Measurements from ENCODE around the gene RNGTT.
"Not testable (repeated sequence)": the region's sequence is repeated elsewhere in the genome, so short reads cannot be mapped to it uniquely, and the experiment has no call there.

The RNGTT gene

DNA sequence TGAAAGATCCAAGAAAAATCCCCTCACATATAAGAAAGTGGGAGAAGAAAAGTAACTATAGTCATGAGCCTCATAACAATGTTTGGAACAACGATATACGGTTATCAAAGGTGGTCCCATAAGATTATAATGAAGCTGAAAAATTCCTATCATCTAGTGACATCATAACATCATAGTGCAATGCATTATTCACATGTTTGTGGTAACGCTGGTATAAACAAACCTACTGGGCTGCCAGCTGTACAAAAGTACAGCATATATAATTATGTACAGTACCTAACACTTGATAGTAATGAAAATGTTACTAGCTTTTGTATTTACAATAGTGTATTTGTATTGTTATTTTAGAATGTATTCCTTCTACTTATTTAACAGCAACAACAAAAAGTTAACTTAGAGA, 240.7 kb downstream of the RNGTT start:
- no peak for DNase-seq (ENCODE audit: low spot score)

DNA sequence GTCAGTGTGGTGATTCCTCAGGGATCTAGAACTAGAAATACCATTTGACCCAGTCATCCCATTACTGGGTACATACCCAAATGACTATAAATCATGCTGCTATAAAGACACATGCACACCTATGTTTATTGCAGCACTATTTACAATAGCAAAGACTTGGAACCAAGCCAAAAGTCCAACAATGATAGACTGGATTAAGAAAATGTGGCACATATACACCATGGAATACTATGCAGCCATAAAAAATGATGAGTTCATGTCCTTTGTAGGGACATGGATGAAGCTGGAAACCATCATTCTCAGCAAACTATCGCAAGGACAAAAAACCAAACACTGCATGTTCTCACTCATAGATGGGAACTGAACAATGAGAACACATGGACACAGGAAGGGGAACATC, 247.0 kb downstream of the RNGTT start:
- not testable (repeated sequence) for DNase-seq (ENCODE audit: low spot score)

DNA sequence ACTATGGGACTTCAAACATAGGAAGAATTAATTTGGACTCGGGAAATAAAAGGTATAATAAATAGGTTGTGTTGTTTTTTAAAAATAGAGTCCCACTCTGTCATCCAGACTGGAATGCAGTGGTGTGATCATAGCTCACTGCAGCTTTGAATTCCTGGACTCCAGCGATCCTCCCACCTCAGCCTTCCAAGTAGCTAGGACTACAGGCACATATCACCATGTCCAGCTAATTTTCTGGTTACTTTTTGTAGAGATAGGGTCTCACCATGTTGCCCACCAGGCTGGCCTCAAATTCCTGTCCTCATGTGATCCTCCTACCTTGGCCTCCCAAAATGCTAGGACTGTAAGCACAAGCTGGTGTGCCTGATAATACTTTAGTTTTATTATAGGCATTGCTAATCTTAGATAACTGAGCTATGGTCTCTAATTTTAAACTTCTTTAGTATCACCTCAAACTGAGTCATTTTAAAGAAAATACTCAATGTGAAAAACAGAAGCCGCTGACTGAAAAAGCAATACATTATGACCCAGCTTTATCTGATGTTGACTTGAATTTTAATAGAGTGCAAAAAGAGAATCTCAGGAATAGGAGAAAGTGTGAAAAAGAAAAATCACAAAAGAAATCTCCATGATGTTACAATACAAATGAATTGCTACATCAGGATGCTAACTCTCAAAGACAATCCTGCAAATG, 251.0 kb downstream of the RNGTT start:
- DNase-seq (ENCODE audit: low spot score), result no peak

DNA sequence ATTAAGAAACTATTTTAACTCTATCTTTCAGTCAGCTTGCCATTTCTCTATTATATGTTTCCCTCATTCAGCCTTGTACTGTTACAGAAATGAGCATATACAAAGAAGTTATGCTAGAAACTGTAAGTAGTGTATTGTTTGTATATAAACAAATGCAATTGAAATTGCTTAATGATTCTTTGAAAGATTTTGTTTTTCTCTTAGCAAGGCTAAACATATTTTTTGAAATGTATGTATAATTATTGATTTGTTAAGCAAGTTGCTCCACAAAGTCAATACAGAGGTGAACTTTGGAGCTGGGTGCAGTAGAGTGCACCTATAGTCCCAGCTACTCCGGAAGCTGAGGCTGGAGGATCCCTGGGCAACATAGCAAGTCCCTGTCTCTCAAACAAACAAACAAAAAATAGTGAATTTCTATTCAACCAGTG, 253.6 kb downstream of the RNGTT start:
- no peak for DNase-seq (ENCODE audit: low spot score)

DNA sequence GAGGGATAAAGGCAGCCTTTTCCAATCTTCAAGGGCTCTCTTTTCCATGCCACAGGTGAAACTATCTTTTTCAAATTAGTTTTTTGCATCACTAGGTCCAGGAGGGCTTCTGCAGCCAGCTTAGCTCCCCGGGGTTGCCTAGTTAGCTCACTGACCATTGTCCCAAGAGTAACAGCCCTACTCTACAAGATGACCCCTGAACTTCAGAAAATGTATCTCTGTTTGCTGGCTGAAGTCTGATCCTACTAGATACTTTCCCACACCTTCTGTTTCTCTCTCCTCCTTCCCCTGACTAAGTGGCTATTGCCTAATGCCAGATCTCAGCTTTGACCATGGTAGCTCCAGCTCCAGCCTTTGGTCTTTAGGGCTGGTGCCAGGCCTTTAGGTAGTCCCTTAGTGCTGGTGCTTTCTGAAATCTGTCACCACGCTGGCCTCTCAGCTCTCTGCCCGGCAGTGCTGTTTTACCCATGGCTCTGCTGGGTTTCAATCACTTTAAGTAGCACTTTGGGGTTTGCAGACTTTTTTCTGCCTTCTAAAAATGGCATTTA, 255.1 kb downstream of the RNGTT start:
- no peak for DNase-seq (ENCODE audit: low spot score)

DNA sequence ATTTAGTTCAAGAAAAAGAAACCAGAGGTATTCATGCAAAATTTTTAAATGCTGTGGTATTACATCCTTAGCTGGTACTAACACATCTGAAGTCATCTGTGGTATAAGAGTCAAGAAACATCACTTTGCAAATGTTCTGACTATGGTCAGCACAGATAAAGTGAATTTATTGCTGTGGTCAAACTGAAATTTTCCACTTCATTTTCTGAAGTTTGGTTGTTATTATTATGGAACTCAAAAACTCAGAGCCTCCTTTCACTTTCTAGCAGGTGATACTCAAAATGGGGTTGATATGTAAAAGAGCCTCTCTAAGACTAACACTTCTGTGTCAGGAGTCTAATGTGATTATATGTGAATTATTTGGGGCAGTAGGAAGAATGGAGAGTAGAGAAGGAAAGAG, 257.8 kb downstream of the RNGTT start:
- DNase-seq (ENCODE audit: low spot score), result no peak

DNA sequence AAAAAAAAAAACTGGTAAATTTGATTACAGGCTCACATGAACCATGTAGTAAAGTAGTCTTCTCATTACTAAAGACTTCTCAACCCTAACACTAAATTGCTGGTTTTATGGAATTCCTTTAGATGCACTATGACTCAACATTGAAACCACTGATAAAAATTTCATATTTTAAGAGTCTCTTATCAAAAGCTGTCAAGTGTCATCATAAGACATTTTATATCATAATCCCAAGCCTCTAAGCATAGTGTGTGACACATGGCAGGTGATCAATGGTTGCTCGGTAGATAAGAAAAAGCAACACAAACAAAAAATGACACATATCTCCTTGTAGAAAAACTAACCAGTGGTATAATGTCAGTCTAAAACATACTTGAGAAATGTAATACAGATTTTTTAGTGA, 258.4 kb downstream of the RNGTT start:
- DNase-seq (ENCODE audit: low spot score), result no peak

DNA sequence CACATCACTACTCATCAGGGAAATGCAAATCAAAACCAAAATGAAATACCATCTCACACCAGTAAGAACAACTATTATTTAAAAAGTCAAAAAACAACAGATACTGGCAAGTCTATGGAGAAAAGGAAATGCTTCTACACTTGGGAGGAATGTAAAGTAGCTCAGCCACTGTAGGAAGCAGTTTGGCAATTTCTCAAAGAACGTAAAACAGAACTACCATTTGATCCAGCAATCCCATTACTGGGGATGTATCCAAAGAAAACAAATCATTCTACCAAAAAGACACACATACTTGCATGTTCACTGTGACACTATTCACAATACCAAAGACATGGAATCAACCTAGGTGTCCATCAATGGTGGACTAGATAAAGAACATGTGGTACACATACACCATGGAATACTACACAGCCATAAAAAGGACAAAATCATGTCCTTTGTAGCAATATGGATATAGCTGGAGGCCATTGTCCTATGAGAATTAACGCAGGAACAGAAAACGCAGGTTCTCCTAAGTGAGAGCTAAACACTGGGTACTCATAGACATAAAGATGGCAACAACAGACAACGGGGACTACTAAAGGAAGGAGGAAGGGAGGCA, 260.4 kb downstream of the RNGTT start:
- DNase-seq (ENCODE audit: low spot score), result no peak

DNA sequence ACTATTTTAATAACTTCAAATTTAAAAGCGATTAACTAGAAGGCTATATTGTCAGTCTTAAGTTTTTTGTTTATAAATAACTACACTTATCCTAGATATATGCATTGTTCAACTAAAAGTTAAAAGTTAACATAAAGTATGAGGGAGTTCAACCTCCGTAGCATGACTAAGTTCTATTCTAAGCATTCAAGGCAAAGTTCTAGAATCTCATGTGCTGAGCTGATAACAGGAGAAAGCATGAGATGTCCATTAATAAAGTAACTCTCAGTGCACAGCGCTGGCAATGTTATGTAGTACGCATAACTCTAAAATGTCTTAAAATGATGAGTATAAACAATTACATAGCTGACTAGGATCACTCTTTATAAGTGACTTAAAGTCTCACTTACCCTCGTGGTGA, 264.8 kb downstream of the RNGTT start:
- no peak for DNase-seq (ENCODE audit: low spot score)

DNA sequence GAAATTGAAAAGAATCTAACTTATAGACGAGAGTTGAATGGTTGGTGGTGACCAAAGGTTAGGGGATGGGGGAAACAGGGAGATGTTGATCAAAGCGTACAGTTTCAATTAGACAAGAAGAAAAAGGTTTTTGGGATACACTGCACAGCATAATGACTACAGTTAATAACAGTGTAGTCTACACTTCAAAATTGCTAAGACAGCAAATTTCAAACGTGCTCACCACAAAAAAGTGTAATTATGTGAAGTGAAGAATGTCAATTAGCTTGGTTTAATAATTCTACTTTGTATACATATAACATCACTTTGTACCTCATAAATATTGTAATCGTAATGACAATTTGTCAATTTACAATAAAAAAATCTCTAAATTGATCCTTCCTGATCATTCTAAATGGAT, 267.5 kb downstream of the RNGTT start:
- DNase-seq (ENCODE audit: low spot score), result no peak

DNA sequence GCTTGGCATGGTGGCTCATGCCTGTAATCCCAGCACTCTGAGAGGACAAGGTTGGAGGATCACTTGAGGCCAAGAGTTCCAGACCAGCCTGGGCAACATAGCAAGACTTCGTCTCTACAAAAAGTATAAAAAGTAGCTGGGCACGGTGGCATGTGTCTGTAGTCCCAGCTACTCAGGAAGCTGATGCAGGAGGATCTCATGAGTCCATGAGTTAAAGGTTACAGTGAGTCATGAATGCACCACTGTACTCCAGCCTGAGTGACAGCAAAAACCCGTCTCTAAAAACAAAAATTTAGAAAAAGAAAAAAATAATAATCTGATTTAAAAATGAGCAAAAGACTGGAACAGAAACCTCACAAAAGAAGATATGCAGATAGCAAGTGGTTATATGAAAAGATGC, 279.7 kb downstream of the RNGTT start:
- no peak for DNase-seq (ENCODE audit: low spot score)

DNA sequence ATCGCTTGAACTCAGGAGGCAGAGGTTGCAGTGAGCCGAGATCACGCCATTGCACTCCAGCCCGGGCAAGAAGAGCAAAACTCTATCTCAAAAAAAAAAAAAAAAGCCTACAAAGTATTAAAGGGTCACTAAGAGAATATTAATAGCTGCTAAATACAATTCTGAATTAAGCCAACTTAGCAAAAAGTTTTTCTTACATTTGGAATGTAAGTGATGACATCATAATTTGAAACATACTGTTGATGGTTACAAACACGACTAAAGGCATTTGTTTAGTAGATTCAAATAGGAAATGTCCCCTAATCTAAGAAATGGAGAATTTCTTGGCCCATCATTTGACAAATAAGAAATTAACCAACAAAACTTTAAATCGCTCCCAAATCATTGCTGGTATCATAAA, 282.8 kb downstream of the RNGTT start:
- no peak for DNase-seq (ENCODE audit: low spot score)

DNA sequence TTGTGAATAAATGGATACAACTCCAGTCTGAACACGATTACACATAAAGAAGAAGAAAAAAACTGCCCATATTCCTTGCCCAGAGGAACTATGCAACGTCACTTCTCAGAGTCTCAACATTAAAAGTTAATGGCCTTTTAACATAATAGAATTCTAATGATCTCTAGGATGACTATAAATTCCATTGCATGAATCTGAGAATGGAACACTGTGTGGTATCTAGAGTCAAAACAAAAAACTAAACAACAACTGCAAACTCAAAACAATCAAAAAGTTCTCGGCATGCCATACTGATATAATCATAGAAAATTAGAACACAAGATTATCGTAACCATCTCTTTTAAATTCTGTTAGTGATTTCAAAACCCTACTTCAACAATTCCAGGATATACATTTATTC, 283.6 kb downstream of the RNGTT start:
- no peak for DNase-seq (ENCODE audit: low spot score)

DNA sequence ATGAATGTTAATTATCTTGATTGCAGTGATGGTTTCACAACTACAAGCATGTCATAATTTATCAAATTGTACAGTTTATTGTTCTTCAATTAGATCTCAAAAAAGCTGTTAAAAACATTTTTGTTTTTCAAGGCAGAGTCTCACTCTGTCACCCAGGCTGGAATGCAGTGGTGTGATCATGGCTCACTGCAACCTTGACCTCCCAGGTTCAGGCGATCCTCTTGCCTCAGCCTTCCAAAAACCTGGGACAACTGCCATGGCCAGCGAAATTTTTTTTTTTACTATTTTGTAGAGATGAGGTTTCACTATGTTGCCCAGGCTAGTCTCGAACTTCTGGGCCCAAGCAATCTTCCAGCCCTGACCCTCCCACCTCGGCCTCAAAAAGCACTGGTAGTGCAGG, 286.1 kb downstream of the RNGTT start:
- no peak for DNase-seq (ENCODE audit: low spot score)

DNA sequence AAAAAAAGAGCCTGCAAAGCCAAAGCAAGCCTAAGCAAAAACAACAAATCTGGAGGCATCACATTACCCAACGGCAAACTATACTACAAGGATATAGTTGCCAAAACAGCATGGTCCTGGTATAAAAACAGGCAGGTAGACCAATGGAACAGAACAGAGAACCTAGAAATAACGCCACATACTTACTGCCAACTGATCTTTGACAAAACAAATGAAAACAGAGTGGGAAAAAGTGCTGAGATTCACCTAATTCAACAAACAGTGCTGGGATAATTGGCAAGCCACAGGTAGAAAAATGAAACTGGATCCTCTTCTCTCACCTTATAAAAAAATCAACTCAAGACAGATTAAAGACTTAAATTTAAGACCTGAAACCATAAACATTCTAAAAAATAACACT, 291.8 kb downstream of the RNGTT start:
- DNase-seq (ENCODE audit: low spot score), result no peak

DNA sequence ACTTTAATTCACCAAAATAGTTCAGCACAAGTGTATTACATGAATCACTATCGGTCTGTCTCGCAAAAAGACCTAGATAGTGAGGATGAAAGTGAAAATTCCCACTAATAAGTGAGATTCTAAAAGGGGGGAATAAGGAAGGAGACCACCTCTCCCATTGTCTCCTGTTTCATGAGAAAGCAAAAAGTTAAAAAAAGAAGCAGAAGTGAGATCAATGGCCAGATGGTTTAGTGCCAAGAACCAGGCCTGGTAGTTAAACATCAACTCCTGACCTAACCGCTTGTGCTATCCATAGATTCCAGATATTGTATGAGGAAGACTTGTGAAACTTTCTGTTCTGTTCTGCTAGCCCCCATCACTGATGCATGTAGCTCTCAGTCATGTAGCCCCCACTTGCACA, 293.0 kb downstream of the RNGTT start:
- DNase-seq (ENCODE audit: low spot score), result no peak

DNA sequence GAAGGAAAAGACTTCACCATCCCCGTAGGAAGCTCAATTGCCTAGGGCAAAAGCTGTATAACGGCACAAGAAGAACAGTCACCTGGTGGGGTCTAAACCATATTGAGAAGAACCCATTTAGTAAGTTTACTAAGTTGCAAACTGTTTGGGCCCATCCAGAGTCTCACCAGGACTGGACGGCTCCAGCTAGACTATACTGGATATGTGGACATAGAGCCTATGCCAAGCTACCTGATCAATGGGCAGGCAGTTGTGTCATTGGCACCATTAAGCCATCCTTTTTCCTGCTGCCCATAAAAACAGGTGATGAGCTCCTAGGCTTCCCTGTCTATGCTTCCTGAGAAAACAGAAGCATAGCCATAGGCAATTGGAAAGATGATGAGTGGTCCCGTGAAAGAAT, 293.9 kb downstream of the RNGTT start:
- DNase-seq (ENCODE audit: low spot score), result no peak

DNA sequence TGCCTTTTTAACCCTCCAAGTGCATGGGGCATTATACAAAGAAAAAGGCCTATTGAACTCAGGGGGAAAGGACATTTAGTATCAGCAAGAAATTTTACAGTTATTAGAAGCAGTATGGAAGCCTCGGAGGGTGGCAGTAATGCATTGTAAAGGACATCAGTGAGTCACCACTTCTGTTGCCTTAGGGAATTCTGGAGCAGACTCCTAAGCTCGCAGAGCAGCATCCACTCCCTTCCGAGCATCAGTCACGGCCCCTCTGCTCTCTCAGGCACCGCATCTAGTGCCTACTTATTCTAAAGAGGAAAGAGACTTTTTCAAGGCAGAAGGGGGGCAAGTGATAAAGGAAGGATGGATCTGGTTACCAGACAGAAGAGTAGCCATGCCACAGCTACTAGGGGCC, 296.5 kb downstream of the RNGTT start:
- DNase-seq (ENCODE audit: low spot score), result no peak

DNA sequence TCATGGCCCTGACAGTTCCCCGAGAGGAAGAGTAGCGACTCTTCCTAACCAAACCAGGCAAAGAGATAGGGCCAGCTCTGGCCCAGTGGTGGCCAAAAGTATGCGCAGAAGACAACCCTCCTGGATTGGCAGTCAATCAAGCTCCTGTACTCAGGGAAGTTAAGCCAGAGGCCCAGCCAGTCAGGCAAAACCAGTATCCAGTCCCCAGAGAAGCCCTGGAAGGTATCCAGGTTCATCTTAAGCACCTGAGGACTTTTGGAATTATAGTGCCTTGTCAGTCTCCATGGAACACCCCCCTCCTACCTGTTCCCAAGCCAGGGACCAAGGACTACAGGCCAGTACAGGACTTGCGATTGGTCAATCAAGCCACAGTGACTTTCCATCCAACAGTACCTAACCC, 298.3 kb downstream of the RNGTT start:
- DNase-seq (ENCODE audit: low spot score), result no peak

DNA sequence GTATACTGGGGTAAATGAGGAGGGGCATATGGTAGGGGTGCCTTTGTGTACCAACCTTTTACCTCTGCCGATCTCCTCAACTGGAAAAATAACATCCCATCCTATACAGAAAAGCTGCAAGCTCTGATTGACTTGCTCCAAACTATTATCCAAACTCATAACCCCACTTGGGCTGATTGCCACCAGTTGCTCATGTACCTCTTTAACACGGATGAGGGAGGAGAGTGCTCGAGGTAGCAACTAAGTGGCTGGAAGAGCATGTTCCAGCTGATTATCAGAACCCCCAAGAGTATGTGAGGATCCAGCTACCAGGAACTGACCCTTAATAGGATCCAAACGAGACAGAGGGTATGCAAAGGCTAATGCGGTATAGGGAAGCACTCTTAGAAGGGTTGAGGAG, 299.6 kb downstream of the RNGTT start:
- DNase-seq (ENCODE audit: low spot score), result no peak

DNA sequence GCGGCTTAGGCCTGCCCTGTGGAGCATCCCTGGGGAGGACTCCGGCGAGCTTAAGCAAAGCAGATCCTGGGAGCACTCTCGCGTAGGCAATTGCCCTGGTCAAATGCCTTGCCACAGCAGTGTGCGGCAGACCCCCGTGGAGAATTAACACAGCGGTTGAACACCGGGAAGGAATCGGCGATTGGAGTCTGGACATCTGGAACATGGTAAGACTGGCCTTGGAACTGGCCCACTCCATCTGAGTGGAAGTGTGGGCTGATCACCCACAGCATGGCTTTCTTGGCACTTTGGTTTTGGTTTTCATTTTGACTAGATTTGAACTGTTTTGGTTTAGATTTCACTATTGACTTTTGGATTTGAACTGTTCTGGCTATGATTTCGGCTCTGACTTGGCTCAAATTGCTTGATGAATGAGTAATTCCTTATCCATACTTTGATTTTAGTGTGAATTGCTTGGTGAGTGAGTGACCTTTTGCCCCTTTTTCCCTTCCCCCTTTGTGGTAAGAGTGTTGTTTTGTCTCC, 300.7 kb downstream of the RNGTT start:
- DNase-seq (ENCODE audit: low spot score), result no peak

DNA sequence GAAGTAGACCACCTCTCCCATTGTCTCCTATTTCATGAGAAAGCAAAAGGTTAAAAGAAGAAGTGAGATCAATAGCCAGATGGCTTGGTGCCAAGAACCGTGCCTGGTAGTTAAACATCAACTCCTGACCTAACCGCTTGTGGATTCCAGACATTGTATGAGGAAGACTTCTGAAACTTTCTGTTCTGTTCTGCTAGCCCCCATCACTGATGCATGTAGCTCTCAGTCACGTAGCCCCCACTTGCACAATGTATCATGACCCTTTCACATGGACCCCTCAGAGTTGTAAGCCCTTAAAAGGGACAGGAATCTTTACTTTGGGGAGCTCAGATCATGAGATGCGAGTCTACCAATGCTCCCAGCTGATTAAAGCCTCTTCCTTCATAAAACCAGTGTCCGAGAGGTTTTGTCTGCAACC, 301.2 kb downstream of the RNGTT start:
- no peak for DNase-seq (ENCODE audit: low spot score)

DNA sequence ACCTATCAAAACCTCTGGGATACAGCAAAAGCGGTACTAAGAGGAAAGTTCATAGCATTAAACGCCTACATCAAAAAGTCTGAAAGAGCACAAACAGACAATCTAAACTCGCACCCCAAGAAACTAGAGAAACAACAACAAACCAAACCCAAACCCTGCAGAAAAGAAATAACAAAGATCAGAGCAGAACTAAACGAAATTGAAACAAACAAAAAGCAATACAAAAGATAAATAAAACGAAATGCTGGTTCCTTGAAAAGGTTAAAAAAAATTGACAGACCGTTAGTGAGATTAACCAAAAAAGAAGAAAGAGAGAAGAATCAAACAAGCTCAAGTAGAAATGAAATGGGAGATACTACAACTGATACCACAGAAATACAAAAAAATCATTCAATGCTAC, 302.3 kb downstream of the RNGTT start:
- no peak for DNase-seq (ENCODE audit: low spot score)

DNA sequence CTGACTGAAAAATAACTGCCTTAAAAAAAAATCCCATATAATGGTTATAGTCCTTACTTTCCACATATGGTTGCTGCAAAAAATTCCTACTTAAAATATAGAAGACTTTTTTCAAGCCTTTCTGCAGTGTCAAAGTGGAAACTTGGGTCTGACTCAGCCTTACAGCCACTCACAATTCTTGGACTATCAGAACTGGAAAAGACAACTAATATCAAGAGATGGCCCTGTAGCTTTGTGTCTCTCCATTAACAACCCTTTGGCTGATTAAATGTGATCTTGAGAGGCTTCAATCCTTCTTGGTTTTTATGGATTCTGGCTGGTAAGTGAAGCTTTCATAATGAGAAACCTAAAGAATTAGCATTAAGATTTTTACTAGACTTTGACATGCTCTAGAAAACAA, 307.8 kb downstream of the RNGTT start:
- DNase-seq (ENCODE audit: low spot score), result no peak
